SH-SY5Y (cell line): ENCODE data around the gene WSB1.

Source experiments
- GATA2 ChIP-seq: IDR thresholded peaks from 2 replicates; pipeline ENCODE4 v1.6.1; 2011; ENCODE audit warnings: mild to moderate bottlenecking, low read depth, low read length
- GATA3 ChIP-seq: IDR thresholded peaks from 2 replicates; pipeline ENCODE4 v1.6.1; 2011; ENCODE audit warnings: low read depth, mild to moderate bottlenecking, low read length, moderate library complexity

Gene WSB1, protein sequence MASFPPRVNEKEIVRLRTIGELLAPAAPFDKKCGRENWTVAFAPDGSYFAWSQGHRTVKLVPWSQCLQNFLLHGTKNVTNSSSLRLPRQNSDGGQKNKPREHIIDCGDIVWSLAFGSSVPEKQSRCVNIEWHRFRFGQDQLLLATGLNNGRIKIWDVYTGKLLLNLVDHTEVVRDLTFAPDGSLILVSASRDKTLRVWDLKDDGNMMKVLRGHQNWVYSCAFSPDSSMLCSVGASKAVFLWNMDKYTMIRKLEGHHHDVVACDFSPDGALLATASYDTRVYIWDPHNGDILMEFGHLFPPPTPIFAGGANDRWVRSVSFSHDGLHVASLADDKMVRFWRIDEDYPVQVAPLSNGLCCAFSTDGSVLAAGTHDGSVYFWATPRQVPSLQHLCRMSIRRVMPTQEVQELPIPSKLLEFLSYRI

GRCh38 chr17:27293898-27294688, at the start of gene WSB1:
Gene WSB1, plus strand, starts transcription at chr17:27294114. Its CDS starts 282 bp downstream, at chr17:27294396.
- TF ChIP-seq GATA2 (peak; percentile 34; the same call in 1 of the 2 replicates), GATA3 (no peak)

- TF ChIP-seq GATA2 = no peak
- no peak for TF ChIP-seq GATA3
These were observed 49.3 kb upstream of the WSB1 start for GRCh38 chr17:27244491-27245223.

DNA sequence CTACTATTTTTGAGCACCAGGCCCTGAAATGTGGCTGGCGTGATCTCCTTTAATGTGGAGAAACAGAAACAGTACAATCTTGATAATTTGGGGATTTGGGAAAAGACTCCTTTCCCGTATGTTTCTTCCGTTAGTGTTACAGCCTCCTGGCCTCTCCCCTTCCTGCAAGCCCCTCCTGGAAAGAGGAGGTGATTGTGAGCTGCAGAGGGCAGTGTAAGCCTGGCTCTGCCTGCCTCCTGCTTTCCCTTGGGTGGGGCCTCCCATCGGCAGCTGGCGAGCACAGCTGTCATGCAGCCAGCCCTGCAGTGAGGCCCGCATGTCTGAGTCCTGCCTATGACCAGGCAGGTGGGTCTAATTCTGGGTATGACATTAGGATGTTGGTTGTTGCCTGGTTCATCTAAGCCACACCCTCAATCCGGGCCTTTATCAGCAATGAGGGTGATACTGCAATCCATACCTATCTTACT, 48.7 kb upstream of the WSB1 start:
- no peak for TF ChIP-seq GATA2
- TF ChIP-seq GATA3 = no peak

GRCh38 chr17:27246537-27246936, 47.4 kb upstream of the WSB1 start:
- no peak for TF ChIP-seq GATA2
- TF ChIP-seq GATA3 = no peak

GRCh38 chr17:27247071-27247957, 46.6 kb upstream of the WSB1 start:
- TF ChIP-seq GATA3 = no peak
- no peak for TF ChIP-seq GATA2

GRCh38 chr17:27247958-27248342, 46.0 kb upstream of the WSB1 start:
- TF ChIP-seq GATA3 = no peak
- TF ChIP-seq GATA2 = no peak

- TF ChIP-seq GATA2 = no peak
- TF ChIP-seq GATA3 = no peak
These were observed 37.5 kb upstream of the WSB1 start for GRCh38 chr17:27256225-27257030.

- TF ChIP-seq GATA3 = no peak
- no peak for TF ChIP-seq GATA2
These were observed 36.9 kb upstream of the WSB1 start for GRCh38 chr17:27257031-27257357.

- TF ChIP-seq GATA3 (no peak), GATA2 (no peak)
These were observed 34.6 kb upstream of the WSB1 start for GRCh38 chr17:27259356-27259755.

- TF ChIP-seq GATA2 = no peak
- TF ChIP-seq GATA3 = no peak
These were observed 30.5 kb upstream of the WSB1 start for GRCh38 chr17:27263386-27263785.

DNA sequence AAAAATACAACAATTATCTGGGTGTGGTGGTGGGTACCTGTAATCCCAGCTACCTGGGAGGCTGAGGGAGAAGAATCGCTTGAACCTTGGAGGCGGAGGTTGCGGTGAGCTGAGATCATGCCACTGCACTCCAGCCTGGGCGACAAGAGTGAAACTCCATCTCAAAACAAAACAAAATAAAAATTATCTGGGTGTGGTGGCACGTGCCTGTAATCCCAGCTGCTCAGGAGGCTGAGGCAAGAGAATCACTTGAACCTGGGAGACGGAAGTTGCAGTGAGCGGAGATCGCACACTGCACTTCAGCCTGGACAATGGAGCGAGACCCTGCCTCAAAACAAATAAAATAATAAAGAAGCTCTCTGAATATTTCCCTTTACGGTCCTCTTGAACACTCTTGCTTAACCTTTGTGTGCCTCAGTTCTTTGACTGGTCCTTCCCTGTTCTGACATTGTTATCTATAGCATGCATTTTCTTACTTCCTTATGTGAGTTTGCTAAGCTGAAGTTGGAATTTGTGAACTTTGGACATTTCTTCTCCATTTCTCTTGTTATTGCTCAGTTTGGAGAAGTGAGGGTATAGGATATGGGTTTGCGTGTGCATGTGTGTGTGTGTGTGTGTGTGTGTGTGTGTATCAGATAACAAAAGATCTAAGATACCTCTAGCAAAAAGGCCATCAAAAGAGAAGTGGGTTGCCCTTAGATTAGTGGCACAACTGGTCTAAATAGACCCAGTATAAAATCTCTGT, 29.7 kb upstream of the WSB1 start:
- TF ChIP-seq GATA3 (no peak), GATA2 (no peak)

DNA sequence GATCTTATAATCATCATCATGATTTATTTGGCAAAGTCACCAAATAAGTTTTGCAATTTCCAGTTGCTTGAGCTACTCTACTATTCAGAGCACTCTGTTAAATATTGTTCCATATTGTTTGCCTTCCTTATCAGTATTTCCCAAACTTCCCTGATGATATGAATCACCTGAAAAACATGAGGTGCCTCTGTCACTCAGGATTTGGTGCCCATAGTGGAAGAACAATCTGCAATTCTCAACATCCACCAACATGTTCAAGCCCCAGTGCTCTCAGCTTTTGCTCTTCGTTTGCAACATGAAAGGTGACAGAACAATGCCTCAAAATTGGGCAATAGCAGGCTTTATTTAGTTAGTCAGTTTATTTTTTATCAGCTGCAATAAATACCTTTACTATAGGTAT, 28.6 kb upstream of the WSB1 start:
- TF ChIP-seq GATA2 = no peak
- no peak for TF ChIP-seq GATA3
